H9 (cell line): Measurements from ENCODE around the gene SENP2. TPM values are rescaled to one million over a fixed set of nuclear protein-coding genes. Genes with fewer than 3 reads are reported as not detected.

ENCODE experiments used
- DNase-seq: peaks from one replicate; pipeline ENCODE4 v3.0.0-alpha.2; 2017
- H2AFZ ChIP-seq: one replicate; pipeline ENCODE4 v1.6.1; 2013; ENCODE audit warnings: mild to moderate bottlenecking, low read length, control low read depth, moderate library complexity
- H2AK5ac ChIP-seq: 2 replicates; pipeline ENCODE4 v1.6.1; 2013; ENCODE audit warnings: low read length, control low read depth, mixed read lengths; ENCODE audit not compliant: insufficient read length
- H2BK120ac ChIP-seq: one replicate; pipeline ENCODE4 v1.6.1; 2013; ENCODE audit warnings: low read depth, mild to moderate bottlenecking, low read length, control low read depth, inconsistent platforms; ENCODE audit not compliant: poor library complexity, severe bottlenecking
- H2BK12ac ChIP-seq: 2 replicates; pipeline ENCODE4 v1.6.1; 2013; ENCODE audit warnings: low read length, control low read depth, mixed read lengths, low read depth; ENCODE audit not compliant: insufficient read length
- H2BK15ac ChIP-seq: 2 replicates; pipeline ENCODE4 v1.6.1; 2013; ENCODE audit warnings: low read depth, low read length, control low read depth
- H2BK20ac ChIP-seq: one replicate; pipeline ENCODE4 v1.6.1; 2013; ENCODE audit warnings: low read depth, mild to moderate bottlenecking, low read length, control low read depth, inconsistent platforms; ENCODE audit not compliant: poor library complexity, severe bottlenecking
- H2BK5ac ChIP-seq: 2 replicates; pipeline ENCODE4 v1.6.1; 2013; ENCODE audit warnings: low read length, control low read depth, mixed read lengths; ENCODE audit not compliant: insufficient read length
- H3K14ac ChIP-seq: 2 replicates; pipeline ENCODE4 v1.6.1; 2013; ENCODE audit warnings: low read length, control low read depth; ENCODE audit not compliant: insufficient read depth
- H3K18ac ChIP-seq: 2 replicates; pipeline ENCODE4 v1.6.1; 2013; ENCODE audit warnings: low read depth, mild to moderate bottlenecking, mixed read lengths, low read length, control low read depth; ENCODE audit not compliant: insufficient read length
- H3K23ac ChIP-seq: 2 replicates; pipeline ENCODE4 v1.6.1; 2013; ENCODE audit warnings: low read length, control low read depth, mixed read lengths, low read depth; ENCODE audit not compliant: insufficient read length
- H3K23me2 ChIP-seq: 2 replicates; pipeline ENCODE4 v1.6.1; 2013; ENCODE audit warnings: low read depth, mild to moderate bottlenecking, mixed read lengths, low read length, control low read depth; ENCODE audit not compliant: insufficient read length, poor library complexity, severe bottlenecking
- H3K27ac ChIP-seq: 2 replicates; pipeline ENCODE4 v1.5.1; 2013; ENCODE audit warnings: low read length, control low read depth, mixed read lengths, low read depth; ENCODE audit not compliant: insufficient read length
- H3K27me3 ChIP-seq: 2 replicates; pipeline ENCODE4 v1.6.1; 2013; ENCODE audit warnings: low read length, control low read depth, inconsistent platforms; ENCODE audit not compliant: insufficient read depth
- H3K4ac ChIP-seq: 2 replicates; pipeline ENCODE4 v1.6.1; 2013; ENCODE audit warnings: low read depth, mild to moderate bottlenecking, control low read depth, inconsistent platforms, low read length, moderate library complexity
- H3K4me1 ChIP-seq: 2 replicates; pipeline ENCODE4 v1.6.1; 2013; ENCODE audit warnings: low read length, control low read depth, inconsistent platforms; ENCODE audit not compliant: insufficient read depth
- H3K4me2 ChIP-seq: 2 replicates; pipeline ENCODE4 v1.6.1; 2013; ENCODE audit warnings: low read length, control low read depth, mixed read lengths; ENCODE audit not compliant: insufficient read length, insufficient read depth
- H3K56ac ChIP-seq: 2 replicates; pipeline ENCODE4 v1.6.1; 2013; ENCODE audit warnings: low read depth, mild to moderate bottlenecking, mixed read lengths, low read length, control low read depth; ENCODE audit not compliant: insufficient read length
- H3K79me1 ChIP-seq: 2 replicates; pipeline ENCODE4 v1.6.1; 2013; ENCODE audit warnings: low read depth, mild to moderate bottlenecking, moderate library complexity, low read length, control low read depth, inconsistent platforms; ENCODE audit not compliant: insufficient read depth, poor library complexity, severe bottlenecking
- H3K79me2 ChIP-seq: 2 replicates; pipeline ENCODE4 v1.6.1; 2013; ENCODE audit warnings: low read length, control low read depth, inconsistent platforms; ENCODE audit not compliant: insufficient read depth
- H3K9ac ChIP-seq: 2 replicates; pipeline ENCODE4 v1.6.1; 2013; ENCODE audit warnings: low read length, control low read depth, mixed read lengths; ENCODE audit not compliant: insufficient read length; ENCODE audit errors: extremely low read depth
- H3K9me3 ChIP-seq: one replicate; pipeline ENCODE4 v1.6.1; 2013; ENCODE audit warnings: low read depth, low read length, inconsistent platforms; ENCODE audit not compliant: control insufficient read depth
- H3T11ph ChIP-seq: one replicate; pipeline ENCODE4 v1.6.1; 2013; ENCODE audit warnings: mild to moderate bottlenecking, low read length, control low read depth, inconsistent platforms
- H4K20me1 ChIP-seq: one replicate; pipeline ENCODE4 v1.6.1; 2013; ENCODE audit not compliant: control insufficient read depth, insufficient read length, insufficient read depth
- H4K5ac ChIP-seq: 2 replicates; pipeline ENCODE4 v1.6.1; 2013; ENCODE audit warnings: low read depth, mild to moderate bottlenecking, mixed read lengths, low read length, control low read depth; ENCODE audit not compliant: insufficient read length
- H4K8ac ChIP-seq: replicated peaks from 2 replicates; pipeline ENCODE4 v1.6.1; 2013; ENCODE audit warnings: low read length, control low read depth, mixed read lengths, low read depth; ENCODE audit not compliant: insufficient read length
- H4K91ac ChIP-seq: 2 replicates; pipeline ENCODE4 v1.6.1; 2013; ENCODE audit warnings: low read depth, mild to moderate bottlenecking, moderate library complexity, mixed read lengths, low read length, control low read depth; ENCODE audit not compliant: insufficient read length
- H3K27ac Mint-ChIP-seq, 3 experiments: 2 replicates in 2 of 3; 3 replicates in 1 of 3; pipeline ENCODE4 v1.8.0; 2020 to 2021; ENCODE audit warnings: mixed read lengths in 3 of 3, mild to moderate bottlenecking in 1 of 3, moderate library complexity in 1 of 3
- H3K27me3 Mint-ChIP-seq: 2 replicates; pipeline ENCODE4 v1.8.0; 2021; ENCODE audit warnings: low read depth, mild to moderate bottlenecking, moderate library complexity, mixed read lengths
- H3K36me3 Mint-ChIP-seq, 3 experiments: 2 replicates in 2 of 3; 3 replicates in 1 of 3; pipeline ENCODE4 v1.8.0; 2020 to 2021; ENCODE audit warnings: low read depth in 3 of 3, mixed read lengths in 3 of 3; ENCODE audit not compliant: insufficient read depth in 1 of 3
- H3K4me1 Mint-ChIP-seq, 2 experiments: 2 replicates each; pipeline ENCODE4 v1.8.0; 2020; ENCODE audit warnings: mixed read lengths in 2 of 2
- H3K4me3 Mint-ChIP-seq, 2 experiments: 2 replicates in 1 of 2; 3 replicates in 1 of 2; pipeline ENCODE4 v1.8.0; 2020 to 2021; ENCODE audit warnings: mild to moderate bottlenecking in 2 of 2, mixed read lengths in 2 of 2, moderate library complexity in 1 of 2
- H3K9me3 Mint-ChIP-seq, 2 experiments: 2 replicates in 1 of 2; 3 replicates in 1 of 2; pipeline ENCODE4 v1.8.0; 2020; ENCODE audit warnings: mild to moderate bottlenecking in 2 of 2, mixed read lengths in 2 of 2, moderate library complexity in 1 of 2
- CTCF ChIP-seq: fragments of 200-600 bp; sonication (generic); conservative IDR thresholded peaks from 3 replicates; pipeline ENCODE4 v1.8.0; 2021; ENCODE audit warnings: antibody characterized with exemption, mild to moderate bottlenecking
- WGBS: extraction: QIAGEN DNeasy Blood & Tissue Kit; methylation state at CpG from one replicate; pipeline ENCODE4 v1.1.7; 2013; ENCODE audit warnings: missing lambda C conversion rate, low lambda C conversion rate, mixed read lengths; ENCODE audit not compliant: insufficient read length; ENCODE audit errors: extremely low coverage; 5-methylcytosine and 5-hydroxymethylcytosine counted together
- total RNA-seq: library from RNA; stranded (reverse); gene quantifications from 2 replicates; pipeline ENCODE4 v1.2.1, GENCODE V29; 2021

SENP2 gene
- total RNA-seq, 1 experiment from 2014 or later: 90.1 TPM

GRCh38 chr3:185539934-185540333 is 46.2 kb upstream of the SENP2 start:
- no peak overlapping the region for H3K4me3 Mint-ChIP-seq
- H2AFZ ChIP-seq: no peak overlapping the region
- no peak for DNase-seq
- H2BK5ac ChIP-seq: no peak overlapping the region
- no peak overlapping the region for H3K23ac ChIP-seq
- H3K56ac ChIP-seq: no peak overlapping the region
- no peak overlapping the region for H2BK20ac ChIP-seq
- H4K5ac ChIP-seq: no peak overlapping the region
- H2BK12ac ChIP-seq: no peak overlapping the region
- H2BK120ac ChIP-seq: no peak overlapping the region
- H3K14ac ChIP-seq: no peak overlapping the region
- no peak overlapping the region for H4K8ac ChIP-seq
- H3K79me1 ChIP-seq: no peaks in the 10 kb centered on the region
- H3K36me3 Mint-ChIP-seq: no peaks in the 10 kb centered on the region
- H3K4me1 ChIP-seq: no peaks in the 10 kb centered on the region
- H3K9ac ChIP-seq: no peak overlapping the region
- H3K27me3 ChIP-seq: no peaks in the 10 kb centered on the region
- H3K79me2 ChIP-seq: no peaks in the 10 kb centered on the region
- peaks cover 3 to 5% of the 10 kb centered on the region in 2 experiments; a peak in 3 of 4 replicates for H3K4me1 Mint-ChIP-seq
- WGBS: no CpG with 5 or more reads among the region's 2 CpGs
- no peaks in the 10 kb centered on the region for H4K20me1 ChIP-seq
- TF ChIP-seq CTCF: no peak
- no peak overlapping the region for H3K4ac ChIP-seq
- H3K4me2 ChIP-seq: no peak overlapping the region
- H3K9me3 ChIP-seq: no peaks in the 10 kb centered on the region
- no peak overlapping the region for H3K18ac ChIP-seq
- no peaks in the 10 kb centered on the region for H3K23me2 ChIP-seq
- no peak overlapping the region; a peak in 1 of 7 replicates for H3K27ac Mint-ChIP-seq
- H3K27ac ChIP-seq: no peak overlapping the region
- H3K9me3 Mint-ChIP-seq: no peaks in the 10 kb centered on the region
- no peak overlapping the region for H3T11ph ChIP-seq
- no peak overlapping the region for H4K91ac ChIP-seq
- H3K27me3 Mint-ChIP-seq: no peaks in the 10 kb centered on the region; the same call in none of the 2 replicates
- H2AK5ac ChIP-seq: no peak overlapping the region
- H2BK15ac ChIP-seq: no peak overlapping the region
